H1 (cell line): ENCODE measurements around the gene BRSK2. TPM values are rescaled to one million over a fixed set of nuclear protein-coding genes. Genes with fewer than 3 reads are reported as not detected.

ENCODE experiments used
- CTCF ChIA-PET: fragments of 300-600 bp; sonication (Branson Sonifier 250); formaldehyde crosslinking; loops from one replicate; lab custom pipeline; 2021; ENCODE audit not compliant: partially characterized antibody; lab: Charles Lee
- POLR2A ChIA-PET: fragments of 300-600 bp; sonication (Branson Sonifier 250); formaldehyde crosslinking; loops from one replicate; lab custom pipeline; 2021; ENCODE audit warnings: inconsistent platforms; ENCODE audit not compliant: partially characterized antibody; lab: Charles Lee
- DNase-seq, 2 experiments: peaks; one replicate each; pipeline versions ENCODE4 v3.0.0 to v3.0.0-alpha.2; 2010 to 2022; ENCODE audit warnings: low spot score in 2 of 2, low read depth in 1 of 2, mixed read lengths in 1 of 2
- FAIRE-seq: peaks from 2 replicates; lab custom pipeline; 2011; peaks lifted over from hg19 to GRCh38; lab: Jason Lieb, UNC
- H2AFZ ChIP-seq: 2 replicates; pipeline ENCODE4 v1.8.1; 2012; ENCODE audit warnings: low read length, inconsistent platforms
- H2AK5ac ChIP-seq: 2 replicates; pipeline ENCODE4 v1.6.1; 2013; ENCODE audit warnings: low read depth, low read length
- H2BK120ac ChIP-seq: replicated peaks from 2 replicates; pipeline ENCODE3; 2013; ENCODE audit warnings: low read depth, low read length, inconsistent platforms
- H2BK12ac ChIP-seq: 2 replicates; pipeline ENCODE4 v1.6.1; 2013; ENCODE audit warnings: low read depth, low read length
- H2BK15ac ChIP-seq: 2 replicates; pipeline ENCODE4 v1.6.1; 2013; ENCODE audit warnings: low read length
- H2BK20ac ChIP-seq: 2 replicates; pipeline ENCODE4 v1.6.1; 2013; ENCODE audit warnings: low read length
- H2BK5ac ChIP-seq: 2 replicates; pipeline ENCODE4 v1.6.1; 2013; ENCODE audit warnings: low read depth, low read length
- H3K14ac ChIP-seq: 2 replicates; pipeline ENCODE4 v1.6.1; 2013; ENCODE audit warnings: inconsistent platforms; ENCODE audit not compliant: insufficient read length
- H3K18ac ChIP-seq: 2 replicates; pipeline ENCODE4 v1.6.1; 2013; ENCODE audit warnings: low read length; ENCODE audit errors: extremely low read depth
- H3K23ac ChIP-seq: 2 replicates; pipeline ENCODE4 v1.6.1; 2013; ENCODE audit warnings: inconsistent platforms; ENCODE audit not compliant: insufficient read length
- H3K23me2 ChIP-seq: 2 replicates; pipeline ENCODE4 v1.6.1; 2013; ENCODE audit warnings: low read depth, low read length
- H3K27ac ChIP-seq: 2 replicates; pipeline ENCODE4 v1.6.1; 2011; ENCODE audit warnings: low read depth, low read length, inconsistent platforms
- H3K27me3 ChIP-seq, 4 experiments: replicated peaks in 1 of 4; 1 replicate in 1 of 4; 2 replicates in 3 of 4; pipeline versions ENCODE4 v1.6.1 to v1.8.1; 2011 to 2013; ENCODE audit warnings: low read length in 3 of 4, mild to moderate bottlenecking in 3 of 4, inconsistent platforms in 2 of 4, mixed read lengths in 2 of 4, moderate library complexity in 1 of 4; ENCODE audit not compliant: control insufficient read depth in 3 of 4, insufficient read depth in 3 of 4; ENCODE audit errors: extremely low read depth in 1 of 4
- H3K36me3 ChIP-seq, 4 experiments: 2 replicates each; pipeline versions ENCODE4 v1.6.1 to v1.8.1; 2011 to 2013; ENCODE audit warnings: mild to moderate bottlenecking in 4 of 4, low read length in 3 of 4, moderate library complexity in 2 of 4, control low read depth in 1 of 4, inconsistent platforms in 1 of 4; ENCODE audit not compliant: insufficient read depth in 4 of 4, control insufficient read depth in 2 of 4
- H3K4ac ChIP-seq: replicated peaks from 2 replicates; pipeline ENCODE3; 2013; ENCODE audit warnings: low read length, low read depth, mixed read lengths, inconsistent platforms; ENCODE audit not compliant: insufficient read length
- H3K4me1 ChIP-seq, 4 experiments: replicated peaks in 1 of 4; 1 replicate in 1 of 4; 2 replicates in 3 of 4; pipeline versions ENCODE4 v1.6.1 to v1.8.1; 2011 to 2013; ENCODE audit warnings: low read length in 3 of 4, inconsistent platforms in 2 of 4, mixed read lengths in 1 of 4; ENCODE audit not compliant: insufficient read depth in 4 of 4, control insufficient read depth in 3 of 4
- H3K4me2 ChIP-seq, 2 experiments: 2 replicates each; pipeline versions ENCODE4 v1.6.1 to v1.8.1; 2011 to 2013; ENCODE audit warnings: low read depth in 2 of 2, low read length in 2 of 2, control low read depth in 1 of 2, inconsistent platforms in 1 of 2, mild to moderate bottlenecking in 1 of 2; ENCODE audit not compliant: insufficient read depth in 1 of 2
- H3K4me3 ChIP-seq, 4 experiments: fragments of 200-600, 300-600 bp in 1 of 4; sonication (generic), shearing (Covaris generic), sonication (Bioruptor Twin) in 1 of 4; 2 replicates each; pipeline versions ENCODE4 v1.5.1 to v1.8.1; 2011 to 2016; ENCODE audit warnings: low read length in 4 of 4, low read depth in 3 of 4, control low read depth in 2 of 4, inconsistent platforms in 2 of 4, mild to moderate bottlenecking in 2 of 4, mixed read lengths in 1 of 4, moderate library complexity in 1 of 4; ENCODE audit not compliant: insufficient read depth in 2 of 4; ENCODE audit errors: extremely low read depth in 1 of 4
- H3K56ac ChIP-seq: replicated peaks from 2 replicates; pipeline ENCODE3; 2013; ENCODE audit warnings: low read depth, mild to moderate bottlenecking, mixed read lengths, low read length, inconsistent platforms; ENCODE audit not compliant: insufficient read length
- H3K79me1 ChIP-seq: 2 replicates; pipeline ENCODE4 v1.6.1; 2013; ENCODE audit warnings: low read depth, low read length, control low read depth
- H3K79me2 ChIP-seq, 2 experiments: 2 replicates each; pipeline versions ENCODE4 v1.6.1 to v1.8.1; 2012 to 2013; ENCODE audit warnings: low read length in 2 of 2, mild to moderate bottlenecking in 2 of 2, inconsistent platforms in 1 of 2; ENCODE audit not compliant: insufficient read depth in 2 of 2, control insufficient read depth in 1 of 2
- H3K9ac ChIP-seq, 4 experiments: replicated peaks in 1 of 4; 1 replicate in 1 of 4; 2 replicates in 3 of 4; pipeline versions ENCODE4 v1.6.1 to v1.8.1; 2011 to 2013; ENCODE audit warnings: low read depth in 3 of 4, low read length in 3 of 4, control low read depth in 2 of 4, mild to moderate bottlenecking in 2 of 4, moderate library complexity in 2 of 4, inconsistent platforms in 1 of 4; ENCODE audit errors: extremely low read depth in 1 of 4
- H3K9me3 ChIP-seq, 2 experiments: 2 replicates each; pipeline versions ENCODE4 v1.6.1 to v1.8.1; 2012 to 2013; ENCODE audit warnings: mild to moderate bottlenecking in 2 of 2, moderate library complexity in 2 of 2, control low read depth in 1 of 2, inconsistent platforms in 1 of 2, low read depth in 1 of 2, low read length in 1 of 2, mixed read lengths in 1 of 2; ENCODE audit not compliant: insufficient read depth in 2 of 2
- H4K20me1 ChIP-seq, 2 experiments: replicated peaks in 1 of 2; 2 replicates each; pipeline versions ENCODE3 to v1.8.1; 2011 to 2013; ENCODE audit warnings: inconsistent platforms in 2 of 2, low read length in 2 of 2, mild to moderate bottlenecking in 1 of 2; ENCODE audit not compliant: insufficient read depth in 2 of 2, control insufficient read depth in 1 of 2
- H4K5ac ChIP-seq: 2 replicates; pipeline ENCODE4 v1.6.1; 2013; ENCODE audit warnings: low read length, low read depth, mixed read lengths, inconsistent platforms; ENCODE audit not compliant: insufficient read length
- H4K8ac ChIP-seq: 2 replicates; pipeline ENCODE4 v1.8.0; 2013; ENCODE audit warnings: mild to moderate bottlenecking, moderate library complexity, low read length, inconsistent platforms; ENCODE audit not compliant: insufficient read depth; ENCODE audit errors: extremely low read depth
- H4K91ac ChIP-seq: replicated peaks from 2 replicates; pipeline ENCODE3; 2013; ENCODE audit warnings: low read length, mixed read lengths, inconsistent platforms; ENCODE audit not compliant: insufficient read length
- BRCA1 ChIP-seq: IDR thresholded peaks from 2 replicates; pipeline ENCODE4 v1.6.1; 2012; ENCODE audit warnings: low read depth, low read length, improper control_type of control experiment
- CEBPB ChIP-seq: IDR thresholded peaks from 2 replicates; pipeline ENCODE4 v1.6.1; 2012; ENCODE audit warnings: low read depth, low read length
- CTBP2 ChIP-seq: IDR thresholded peaks from 2 replicates; pipeline ENCODE4 v1.7.0; 2011; ENCODE audit warnings: borderline replicate concordance, mild to moderate bottlenecking, moderate library complexity, mixed read lengths, low read length; ENCODE audit not compliant: insufficient read depth, insufficient read length
- EGR1 ChIP-seq: IDR thresholded peaks from 2 replicates; pipeline ENCODE4 v1.6.1; 2011; ENCODE audit warnings: low read depth, low read length, borderline replicate concordance
- HDAC2 ChIP-seq, 2 experiments: fragments of 300-600 bp in 1 of 2; sonication (generic) in 1 of 2; IDR thresholded peaks; 2 replicates each; pipeline ENCODE4 v1.6.1; 2011 to 2012; ENCODE audit warnings: low read depth in 2 of 2, low read length in 2 of 2, mild to moderate bottlenecking in 2 of 2, moderate library complexity in 2 of 2, borderline replicate concordance in 1 of 2, inconsistent platforms in 1 of 2
- KDM1A ChIP-seq: fragments of 200-600, 300-600 bp; sonication (generic); IDR thresholded peaks from 2 replicates; pipeline ENCODE4 v1.7.1; 2016; ENCODE audit warnings: mild to moderate bottlenecking, low read length, borderline replicate concordance
- KDM5A ChIP-seq: fragments of 200-600 bp; IDR thresholded peaks from 2 replicates; pipeline ENCODE4 v1.7.1; 2012; ENCODE audit warnings: mild to moderate bottlenecking, low read length, inconsistent platforms, mixed read lengths
- POLR2AphosphoS5 ChIP-seq: IDR thresholded peaks from 2 replicates; pipeline ENCODE4 v1.6.1; 2011; ENCODE audit warnings: low read depth, low read length
- RNF2 ChIP-seq: fragments of 200-900, 300-1000 bp; sonication (generic); IDR thresholded peaks from 2 replicates; pipeline ENCODE4 v1.7.1; 2016; ENCODE audit warnings: borderline replicate concordance, low read depth, mild to moderate bottlenecking, antibody characterized with exemption, low read length; ENCODE audit not compliant: poor library complexity, severe bottlenecking; ENCODE audit errors: missing control alignments
- SAP30 ChIP-seq: fragments of 300-600 bp; sonication (generic); IDR thresholded peaks from 2 replicates; pipeline ENCODE4 v1.7.1; 2012; ENCODE audit warnings: low read length, moderate library complexity, mild to moderate bottlenecking, inconsistent platforms; ENCODE audit not compliant: insufficient read depth, insufficient replicate concordance
- SP2 ChIP-seq: IDR thresholded peaks from 2 replicates; pipeline ENCODE4 v1.6.1; 2012; ENCODE audit warnings: mild to moderate bottlenecking, low read length, inconsistent platforms
- TAF7 ChIP-seq: optimal IDR thresholded peaks from 2 replicates; pipeline ENCODE3; 2011; ENCODE audit warnings: low read depth, mild to moderate bottlenecking, inconsistent platforms, low read length, moderate library complexity, borderline replicate concordance
- TCF12 ChIP-seq: IDR thresholded peaks from 2 replicates; pipeline ENCODE4 v1.6.1; 2011; ENCODE audit warnings: low read depth, mild to moderate bottlenecking, low read length
- YY1 ChIP-seq: IDR thresholded peaks from 2 replicates; pipeline ENCODE4 v1.6.1; 2011; ENCODE audit warnings: low read depth, mild to moderate bottlenecking, low read length
- WGBS, 2 experiments: shearing (Covaris generic) in 1 of 2; methylation state at CpG; one replicate each; pipeline versions ENCODE4 v1.1.6 to v1.1.7; 2013 to 2015; ENCODE audit warnings: low lambda C conversion rate in 2 of 2, mixed read lengths in 2 of 2, inconsistent platforms in 1 of 2, low coverage in 1 of 2, missing lambda C conversion rate in 1 of 2; ENCODE audit not compliant: insufficient replicate concordance in 2 of 2, insufficient coverage in 1 of 2, insufficient read length in 1 of 2; ENCODE audit errors: extremely low coverage in 1 of 2, missing lambda C conversion rate in 1 of 2; 5-methylcytosine and 5-hydroxymethylcytosine counted together
- polyA plus RNA-seq, 7 experiments: library from polyadenylated mRNA; depleted of rRNA in 3 of 7; stranded (reverse) in 5 of 7; unstranded in 2 of 7; fragments of >200 nt in 5 of 7; fragments of 200-250 nt in 2 of 7; gene quantifications; 1 replicate in 5 of 7; 2 replicates in 1 of 7; 4 replicates in 1 of 7; pipeline versions ENCODE4 v1.2.1 to v1.2.3, GENCODE V29; 2011 to 2013; ENCODE audit warnings: missing spikeins in 2 of 7, mixed read lengths in 2 of 7
- total RNA-seq: library from RNA; stranded (reverse); fragmentation: NEBNext Ultra II Directional; extraction: Animal tissue kit (Norgen Biotek cat#: 25700); gene quantifications from 2 replicates; pipeline ENCODE4 v1.2.1, GENCODE V29; 2021

BRSK2 gene
- total and polyA plus RNA-seq, 2 of the 8 experiments (the other 6 are each of a cell fraction or from before 2014, with no cell fraction given), result 17.3 to 27.1 TPM

- peak overlapping the region; percentile 68; the same call in 1 of the 2 replicates for H4K8ac ChIP-seq
- no peak overlapping the region for H3K9ac ChIP-seq
- H3K4me3 ChIP-seq, result no peak overlapping the region
- no peak overlapping the region for H2BK20ac ChIP-seq
- no peak overlapping the region for H3K4ac ChIP-seq
- no peaks in the 10 kb centered on the region for H3K27me3 ChIP-seq
- H3K56ac ChIP-seq, result no peak overlapping the region
- no peak overlapping the region for H3K23ac ChIP-seq
- ChIA-PET POLR2A (interaction anchor here (1.5 kb wide), 1 partner anchor 11 kb away, joined by 7 read pairs; no protein-coding TSS in a partner anchor), CTCF (interaction anchor here (0.9 kb wide), 1 partner anchor 50 kb away, joined by 3 read pairs; no protein-coding TSS in a partner anchor)
- no peak overlapping the region for H4K91ac ChIP-seq
- H2BK15ac ChIP-seq, result no peak overlapping the region
- peaks cover 0 to 15% of the 10 kb centered on the region in 2 experiments for H4K20me1 ChIP-seq
- no peaks in the 10 kb centered on the region for H3K9me3 ChIP-seq
- H2AFZ ChIP-seq, result no peak overlapping the region
- peaks cover 5% of the 10 kb centered on the region; the same call in 1 of the 2 replicates for H3K79me1 ChIP-seq
- FAIRE-seq, result no peak
- H3K36me3 ChIP-seq, result peaks cover 0 to 11% (median 6%) of the 10 kb centered on the region in 4 experiments; a peak in 4 of 8 replicates
- peak overlapping the region; percentile 35; the same call in 1 of the 2 replicates for H2BK5ac ChIP-seq
- H3K14ac ChIP-seq, result no peak overlapping the region
- no peaks in the 10 kb centered on the region for H3K79me2 ChIP-seq
- H3K23me2 ChIP-seq, result no peaks in the 10 kb centered on the region
- DNase-seq, result no peak
- no peak overlapping the region for H3K27ac ChIP-seq
- H4K5ac ChIP-seq, result no peak overlapping the region
- no peak overlapping the region for H3K4me2 ChIP-seq
- 73% methylated on average over 5 of the region's 5 CpGs; no CpG with 5 or more reads in 1 of the 2 experiments for WGBS, 2 experiments
- no peak overlapping the region for H2BK120ac ChIP-seq
- no peak overlapping the region for H2BK12ac ChIP-seq
- H2AK5ac ChIP-seq, result no peak overlapping the region
- no peak overlapping the region for H3K18ac ChIP-seq
- peaks cover 0 to 6% (median 2%) of the 10 kb centered on the region in 4 experiments; a peak in 1 of 7 replicates for H3K4me1 ChIP-seq
- TF ChIP-seq TCF12, result no peak
- no peak for TF ChIP-seq KDM1A
- TF ChIP-seq RNF2, result no peak
- no peak for TF ChIP-seq TAF7
- no peak for TF ChIP-seq POLR2AphosphoS5
- no peak for TF ChIP-seq BRCA1
- no peak for TF ChIP-seq CEBPB
- no peak for TF ChIP-seq YY1
- no peak for TF ChIP-seq SP2
- TF ChIP-seq HDAC2 (IDR thresholded peaks at IDR 0.05; ENCODE audit: borderline replicate concordance in 1 of 2, low read depth in 2 of 2, low read length in 2 of 2), result no peak
- TF ChIP-seq EGR1, result no peak
- no peak for TF ChIP-seq CTBP2
- TF ChIP-seq SAP30, result no peak
- TF ChIP-seq KDM5A, result no peak
Measured at GRCh38 chr11:1455763-1456060, 66.0 kb downstream of the BRSK2 start.
